HepG2 (cell line): ENCODE data around the gene SF1. TPM values are rescaled to one million over a fixed set of nuclear protein-coding genes. Genes with fewer than 3 reads are reported as not detected.

Experiments used
- CCDC6 ChIP-seq: sonication (generic); formaldehyde crosslinking; IDR thresholded peaks from 2 replicates; pipeline ENCODE4 v1.8.1; 2022; ENCODE audit warnings: mild to moderate bottlenecking, missing genetic modification reagents, moderate library complexity
- JUND ChIP-seq: sonication (generic); formaldehyde crosslinking; IDR thresholded peaks from 2 replicates; pipeline ENCODE4 v1.8.0; 2022; ENCODE audit warnings: mild to moderate bottlenecking, missing genetic modification reagents
- KMT2A ChIP-seq: sonication (generic); formaldehyde crosslinking; IDR thresholded peaks from 2 replicates; pipeline ENCODE4 v1.4.0; 2020; ENCODE audit warnings: missing genetic modification reagents
- MAX ChIP-seq: IDR thresholded peaks from 2 replicates; pipeline ENCODE4 v1.6.1; 2012; ENCODE audit warnings: inconsistent platforms
- MED13 ChIP-seq: sonication (generic); formaldehyde crosslinking; IDR thresholded peaks from 2 replicates; pipeline ENCODE4 v1.5.0; 2020; ENCODE audit warnings: missing genetic modification reagents
- PAXIP1 ChIP-seq: sonication (generic); formaldehyde crosslinking; conservative IDR thresholded peaks from 2 replicates; pipeline ENCODE4 v1.4.0; 2020; ENCODE audit warnings: mild to moderate bottlenecking, missing genetic modification reagents, moderate library complexity
- TEAD3 ChIP-seq: optimal IDR thresholded peaks from 2 replicates; pipeline ENCODE3; 2016; ENCODE audit warnings: borderline replicate concordance
- TMF1 ChIP-seq: sonication (generic); formaldehyde crosslinking; IDR thresholded peaks from 2 replicates; pipeline ENCODE4 v1.8.1; 2022; ENCODE audit warnings: low read depth, missing genetic modification reagents
- ZFP1 ChIP-seq: IDR thresholded peaks from 2 replicates; pipeline ENCODE4 v1.6.1; 2016
- ZNF564 ChIP-seq: sonication (generic); formaldehyde crosslinking; IDR thresholded peaks from 2 replicates; pipeline ENCODE4 v1.8.1; 2023; ENCODE audit warnings: mild to moderate bottlenecking, missing genetic modification reagents
- ZNF567 ChIP-seq: sonication (generic); formaldehyde crosslinking; IDR thresholded peaks from 2 replicates; pipeline ENCODE4 v1.8.1; 2023; ENCODE audit warnings: mild to moderate bottlenecking, missing genetic modification reagents, borderline replicate concordance
- polyA plus RNA-seq, 8 experiments: library from polyadenylated mRNA; depleted of rRNA in 3 of 8; stranded (reverse) in 7 of 8; unstranded in 1 of 8; fragments of >200 nt; fragmentation: Illumina TruSeq in 4 of 8; extraction: Trizol in 4 of 8; gene quantifications; 2 replicates each; pipeline versions ENCODE4 v1.2.1 to v1.2.3, GENCODE V29; 2011 to 2016; ENCODE audit warnings: low read depth in 4 of 8, missing spikeins in 1 of 8, mixed read lengths in 1 of 8; ENCODE audit not compliant: insufficient read depth in 1 of 8
- total RNA-seq, 5 experiments: library from RNA; depleted of rRNA; stranded (reverse); fragments of >200 nt; fragmentation: Illumina TruSeq; extraction: Trizol; gene quantifications; 2 replicates each; pipeline ENCODE4 v1.2.3, GENCODE V29; 2016; ENCODE audit warnings: low read depth in 1 of 5
- TF ChIP-seq, protein P1 (sequence below): fragments of 450-650 bp; IDR thresholded peaks from 2 replicates; pipeline ENCODE4 v1.6.1; 2017

The SF1 gene
- total and polyA plus RNA-seq, 2 of the 13 experiments (the other 11 are each of a cell fraction or from before 2014, with no cell fraction given), result 55.5 to 70.4 TPM

DNA sequence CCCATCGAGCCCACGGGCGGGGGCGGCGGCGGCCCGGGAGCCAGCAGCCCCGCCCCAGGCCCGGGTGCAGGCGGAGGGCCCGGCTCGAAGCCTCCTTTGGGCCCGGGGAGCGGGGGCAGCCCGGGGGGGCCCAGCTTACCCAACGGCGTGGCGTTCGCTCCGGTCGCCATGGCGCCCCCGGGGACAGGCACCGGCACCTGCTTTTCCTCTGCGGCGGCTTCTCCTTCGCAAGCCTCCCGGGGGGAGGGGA lies 194 bp downstream of the SF1 start (continued):
- TF ChIP-seq, protein P1, sequence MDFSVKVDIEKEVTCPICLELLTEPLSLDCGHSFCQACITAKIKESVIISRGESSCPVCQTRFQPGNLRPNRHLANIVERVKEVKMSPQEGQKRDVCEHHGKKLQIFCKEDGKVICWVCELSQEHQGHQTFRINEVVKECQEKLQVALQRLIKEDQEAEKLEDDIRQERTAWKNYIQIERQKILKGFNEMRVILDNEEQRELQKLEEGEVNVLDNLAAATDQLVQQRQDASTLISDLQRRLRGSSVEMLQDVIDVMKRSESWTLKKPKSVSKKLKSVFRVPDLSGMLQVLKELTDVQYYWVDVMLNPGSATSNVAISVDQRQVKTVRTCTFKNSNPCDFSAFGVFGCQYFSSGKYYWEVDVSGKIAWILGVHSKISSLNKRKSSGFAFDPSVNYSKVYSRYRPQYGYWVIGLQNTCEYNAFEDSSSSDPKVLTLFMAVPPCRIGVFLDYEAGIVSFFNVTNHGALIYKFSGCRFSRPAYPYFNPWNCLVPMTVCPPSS, result no peak
- TF ChIP-seq KMT2A (CRISPR knock-in tag) (no peak), ZNF567 (CRISPR knock-in tag) (no peak), PAXIP1 (no peak), MED13 (0 out of 2 replicates have a peak, but pooled peaks have one; percentile 23), MAX (no peak; the same call in 1 of the 2 replicates), JUND (CRISPR knock-in tag) (no peak), TEAD3 (CRISPR knock-in tag) (no peak), ZFP1 (CRISPR knock-in tag) (0 out of 2 replicates have a peak, but pooled peaks have one; percentile 5), CCDC6 (peak; percentile 55), TMF1 (CRISPR knock-in tag) (0 out of 2 replicates have a peak, but pooled peaks have one; percentile 30), ZNF564 (CRISPR knock-in tag) (peak; percentile 84; the same call in 1 of the 2 replicates)
